Choroid plexus epithelial cell (primary cell): ENCODE data around the gene COX19.
"Not testable (repeated sequence)": the region's sequence is repeated elsewhere in the genome, so short reads cannot be mapped to it uniquely, and the experiment has no call there.

Experiments
- DNase-seq: peaks from one replicate; pipeline ENCODE4 v3.0.0-alpha.2; 2010; ENCODE audit warnings: low read depth
- H3K4me3 ChIP-seq: 2 replicates; pipeline ENCODE4 v1.5.1; 2011; ENCODE audit warnings: low read depth, mild to moderate bottlenecking, control low read depth, low read length, moderate library complexity
- TF ChIP-seq, protein P1 (sequence below): conservative IDR thresholded peaks from 2 replicates; pipeline ENCODE4 v1.5.1; 2011; ENCODE audit warnings: low read depth, mild to moderate bottlenecking, control low read depth, inconsistent platforms, low read length, moderate library complexity

Gene COX19

GRCh38 chr7:1010226-1010625 lies 34.9 kb upstream of the COX19 start:
- no peak overlapping the region for H3K4me3 ChIP-seq
- TF ChIP-seq, protein P1, sequence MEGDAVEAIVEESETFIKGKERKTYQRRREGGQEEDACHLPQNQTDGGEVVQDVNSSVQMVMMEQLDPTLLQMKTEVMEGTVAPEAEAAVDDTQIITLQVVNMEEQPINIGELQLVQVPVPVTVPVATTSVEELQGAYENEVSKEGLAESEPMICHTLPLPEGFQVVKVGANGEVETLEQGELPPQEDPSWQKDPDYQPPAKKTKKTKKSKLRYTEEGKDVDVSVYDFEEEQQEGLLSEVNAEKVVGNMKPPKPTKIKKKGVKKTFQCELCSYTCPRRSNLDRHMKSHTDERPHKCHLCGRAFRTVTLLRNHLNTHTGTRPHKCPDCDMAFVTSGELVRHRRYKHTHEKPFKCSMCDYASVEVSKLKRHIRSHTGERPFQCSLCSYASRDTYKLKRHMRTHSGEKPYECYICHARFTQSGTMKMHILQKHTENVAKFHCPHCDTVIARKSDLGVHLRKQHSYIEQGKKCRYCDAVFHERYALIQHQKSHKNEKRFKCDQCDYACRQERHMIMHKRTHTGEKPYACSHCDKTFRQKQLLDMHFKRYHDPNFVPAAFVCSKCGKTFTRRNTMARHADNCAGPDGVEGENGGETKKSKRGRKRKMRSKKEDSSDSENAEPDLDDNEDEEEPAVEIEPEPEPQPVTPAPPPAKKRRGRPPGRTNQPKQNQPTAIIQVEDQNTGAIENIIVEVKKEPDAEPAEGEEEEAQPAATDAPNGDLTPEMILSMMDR = no peak
- DNase-seq = no peak

- TF ChIP-seq, protein P1 = no peak
- DNase-seq = no peak
- H3K4me3 ChIP-seq = no peak overlapping the region
Measured at GRCh38 chr7:1009747-1010146, 34.4 kb upstream of the COX19 start.

DNA sequence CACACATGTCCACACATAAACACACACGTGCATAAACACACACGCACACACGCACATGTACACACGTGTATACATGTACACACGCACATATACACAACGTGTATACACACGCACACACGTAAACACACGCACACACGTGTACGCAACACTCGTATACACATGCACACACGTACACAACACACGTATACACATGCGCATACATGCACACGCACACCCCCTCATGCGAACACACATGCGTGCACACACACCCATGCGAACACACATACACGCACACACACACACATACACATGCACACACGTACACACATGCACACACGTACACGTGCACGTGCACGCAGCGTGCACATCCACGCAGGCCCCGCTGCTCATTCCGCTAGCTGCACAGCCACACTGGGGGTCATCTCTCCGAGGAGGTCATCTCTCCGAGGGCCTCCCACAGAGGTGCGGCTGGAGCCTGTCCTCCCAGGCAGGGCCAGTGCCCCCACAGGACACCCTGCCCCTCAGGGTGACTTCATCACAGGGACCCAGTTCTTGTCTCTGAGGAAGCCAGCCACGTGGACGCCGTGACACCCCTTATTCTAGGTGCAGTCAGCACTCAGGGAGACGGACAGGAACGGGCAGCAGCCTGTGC lies 33.5 kb upstream of the COX19 start:
- H3K4me3 ChIP-seq = no peak overlapping the region
- no peak for DNase-seq
- TF ChIP-seq, protein P1 = no peak

GRCh38 chr7:1007901-1008300 lies 32.6 kb upstream of the COX19 start:
- no peak for DNase-seq
- TF ChIP-seq, protein P1 = no peak
- no peak overlapping the region for H3K4me3 ChIP-seq

- TF ChIP-seq, protein P1 = no peak
- DNase-seq = no peak
- no peak overlapping the region for H3K4me3 ChIP-seq
Measured at GRCh38 chr7:1005303-1005702, 30.0 kb upstream of the COX19 start.

GRCh38 chr7:1004018-1004852 lies 28.9 kb upstream of the COX19 start:
- TF ChIP-seq, protein P1 = no peak
- H3K4me3 ChIP-seq = no peak overlapping the region
- no peak for DNase-seq

- not testable (repeated sequence) for H3K4me3 ChIP-seq, DNase-seq
Measured at GRCh38 chr7:1002445-1002844, 27.1 kb upstream of the COX19 start.

GRCh38 chr7:1002026-1002425 lies 26.7 kb upstream of the COX19 start:
- DNase-seq, H3K4me3 ChIP-seq: not testable (repeated sequence)

- H3K4me3 ChIP-seq, DNase-seq: not testable (repeated sequence)
Measured at GRCh38 chr7:1001069-1001770, 25.9 kb upstream of the COX19 start.
